GM12878 (cell line): Measurements from ENCODE around the gene PRKAG2. TPM values are rescaled to one million over a fixed set of nuclear protein-coding genes. Genes with fewer than 3 reads are reported as not detected.

Source experiments
- ATAC-seq: fragments of 200-7000 bp; cut with Tn5 transposase; 3 replicates; pipeline ENCODE4 v1.9.1; 2020; ENCODE audit warnings: mild to moderate bottlenecking, moderate library complexity
- BruUV-seq: library from RNA; stranded (reverse); fragments of 400-500 nt; replicated peaks from 2 replicates; lab custom pipeline; 2021; lab: Mats Ljungman, UMichigan
- CTCF ChIA-PET: fragments of 300-600 bp; sonication (Branson Sonifier 250); formaldehyde crosslinking; extraction: SDS; loops from one replicate; lab custom pipeline; 2021; ENCODE audit warnings: inconsistent platforms; lab: Yijun Ruan, JAX
- POLR2A ChIA-PET: fragments of 350-600 bp; formaldehyde crosslinking; extraction: SDS; loops from one replicate; lab custom pipeline; 2021; ENCODE audit warnings: inconsistent platforms; lab: Charles Lee
- RAD21 ChIA-PET: fragments of 300-600 bp; sonication (Branson Sonifier 250); formaldehyde crosslinking; loops from one replicate; lab custom pipeline; 2023; ENCODE audit warnings: antibody characterized with exemption; ENCODE audit not compliant: unreplicated experiment; lab: Charles Lee
- SMC1A ChIA-PET: fragments of 300-600 bp; sonication (Branson Sonifier 250); formaldehyde crosslinking; loops from one replicate; lab custom pipeline; 2023; ENCODE audit not compliant: unreplicated experiment, uncharacterized antibody; lab: Charles Lee
- DNase-seq: peaks from one replicate; pipeline ENCODE4 v3.0.0-alpha.2; 2011; ENCODE audit warnings: low read depth, low spot score
- FAIRE-seq: peaks from 3 replicates; lab custom pipeline; 2011; peaks lifted over from hg19 to GRCh38; lab: Jason Lieb, UNC
- H2AFZ ChIP-seq: 2 replicates; pipeline ENCODE4 v1.6.0; 2011; ENCODE audit warnings: low read depth, low read length, control low read depth; ENCODE audit not compliant: control insufficient read depth
- H3K27ac ChIP-seq: 2 replicates; pipeline ENCODE4 v1.5.1; 2011; ENCODE audit warnings: control low read depth; ENCODE audit not compliant: control insufficient read depth, insufficient read depth
- H3K27me3 ChIP-seq, 2 experiments: replicated peaks in 1 of 2; 2 replicates each; pipeline versions ENCODE4 v1.6.0 to v1.6.1; 2011; ENCODE audit warnings: low read length in 1 of 2; ENCODE audit not compliant: control insufficient read depth in 2 of 2, insufficient read depth in 2 of 2
- H3K36me3 ChIP-seq, 2 experiments: 2 replicates each; pipeline ENCODE4 v1.5.1; 2011; ENCODE audit warnings: low read length in 1 of 2; ENCODE audit not compliant: control insufficient read depth in 2 of 2, insufficient read depth in 2 of 2
- H3K4me1 ChIP-seq: 2 replicates; pipeline ENCODE4 v1.6.1; 2011; ENCODE audit warnings: mild to moderate bottlenecking, low read length, moderate library complexity, mixed read lengths; ENCODE audit not compliant: control insufficient read depth, insufficient read depth
- H3K4me2 ChIP-seq: 2 replicates; pipeline ENCODE4 v1.6.0; 2011; ENCODE audit warnings: control low read depth; ENCODE audit not compliant: control insufficient read depth, insufficient read depth
- H3K4me3 ChIP-seq: fragments of 200-600 bp; sonication (generic); 2 replicates; pipeline ENCODE4 v1.5.1; 2016
- H3K79me2 ChIP-seq: 2 replicates; pipeline ENCODE4 v1.6.0; 2011; ENCODE audit warnings: low read length; ENCODE audit not compliant: control insufficient read depth, insufficient read depth
- H3K9ac ChIP-seq: 2 replicates; pipeline ENCODE4 v1.8.0; 2011; ENCODE audit warnings: low read length, control low read depth, mixed read lengths; ENCODE audit not compliant: control insufficient read depth, insufficient read depth
- H3K9me3 ChIP-seq: replicated peaks from 3 replicates; pipeline ENCODE4 v1.5.1; 2011; ENCODE audit warnings: mild to moderate bottlenecking, low read length; ENCODE audit not compliant: control insufficient read depth, insufficient read depth
- H4K20me1 ChIP-seq: 2 replicates; pipeline ENCODE4 v1.6.0; 2011; ENCODE audit not compliant: control insufficient read depth, insufficient read depth
- BCL11A ChIP-seq: IDR thresholded peaks from 2 replicates; pipeline ENCODE4 v1.6.1; 2011; ENCODE audit warnings: low read depth, low read length
- CBFB ChIP-seq: IDR thresholded peaks from 2 replicates; pipeline ENCODE4 v1.6.1; 2016; ENCODE audit warnings: antibody characterized with exemption, low read depth
- FOXK2 ChIP-seq: fragments of 450-650 bp; IDR thresholded peaks from 2 replicates; pipeline ENCODE4 v1.6.1; 2017; ENCODE audit warnings: mild to moderate bottlenecking, moderate library complexity
- JUNB ChIP-seq: IDR thresholded peaks from 2 replicates; pipeline ENCODE4 v1.6.1; 2016; ENCODE audit warnings: antibody characterized with exemption, mild to moderate bottlenecking
- KDM1A ChIP-seq: fragments of 200-600 bp; sonication (generic); IDR thresholded peaks from 2 replicates; pipeline ENCODE4 v1.6.1; 2016; ENCODE audit warnings: borderline replicate concordance
- RELA ChIP-seq: fragments of 450-650 bp; IDR thresholded peaks from 2 replicates; pipeline ENCODE4 v1.8.0; 2014; ENCODE audit warnings: borderline replicate concordance; ENCODE audit not compliant: partially characterized antibody
- SIN3A ChIP-seq: IDR thresholded peaks from 2 replicates; pipeline ENCODE4 v1.6.1; 2012; ENCODE audit warnings: low read depth, low read length, improper control_type of control experiment
- SREBF1 ChIP-seq: IDR thresholded peaks from 2 replicates; pipeline ENCODE4 v1.6.1; 2012; ENCODE audit warnings: mild to moderate bottlenecking, low read length
- ZBTB40 ChIP-seq: fragments of 450-650 bp; IDR thresholded peaks from 2 replicates; pipeline ENCODE4 v1.6.1; 2016; ENCODE audit warnings: mild to moderate bottlenecking, moderate library complexity, borderline replicate concordance
- ZNF592 ChIP-seq: fragments of 450-650 bp; IDR thresholded peaks from 2 replicates; pipeline ENCODE4 v1.6.1; 2017; ENCODE audit warnings: mild to moderate bottlenecking, moderate library complexity
- ZNF622 ChIP-seq: fragments of 450-650 bp; IDR thresholded peaks from 2 replicates; pipeline ENCODE4 v1.6.1; 2017; ENCODE audit warnings: mild to moderate bottlenecking, inconsistent platforms
- WGBS: methylation state at CpG from one replicate; pipeline ENCODE4 v1.1.6; 2016; ENCODE audit warnings: low lambda C conversion rate; ENCODE audit not compliant: insufficient replicate concordance, insufficient coverage; ENCODE audit errors: missing lambda C conversion rate; 5-methylcytosine and 5-hydroxymethylcytosine counted together
- in situ Hi-C: fragments of 300-500 bp; cut with MboI; formaldehyde crosslinking; loops from 9 replicates; pipeline ENCODE4 v1.14.3; 2018; ENCODE audit warnings: mixed read lengths
- intact Hi-C: fragments of 100-400 bp; cut with micrococcal nuclease; formaldehyde crosslinking; loops from one replicate; pipeline ENCODE4 v1.14.2; 2022; ENCODE audit not compliant: unreplicated experiment
- polyA plus RNA-seq, 11 experiments: library from polyadenylated mRNA; depleted of rRNA in 4 of 11; unstranded in 6 of 11; stranded (reverse) in 5 of 11; fragments of >200 nt; fragmentation: Nextera tagmentation in 4 of 11; fragmentation: Illumina TruSeq in 1 of 11; extraction: Ambion mirVana in 4 of 11; extraction: Trizol in 1 of 11; gene quantifications; 1 replicate in 1 of 11; 2 replicates in 10 of 11; pipeline versions ENCODE4 v1.2.1 to v1.2.3, GENCODE V29; 2011 to 2016; ENCODE audit warnings: inconsistent platforms in 2 of 11, missing spikeins in 2 of 11, low read depth in 1 of 11
- total RNA-seq, 4 experiments: library from RNA; depleted of rRNA in 3 of 4; stranded (reverse); fragments of >200 nt in 3 of 4; fragmentation: Illumina TruSeq in 1 of 4; extraction: Trizol in 1 of 4; gene quantifications; 2 replicates each; pipeline versions ENCODE4 v1.2.1 to v1.2.3, GENCODE V29; 2013 to 2021

The PRKAG2 gene
- total and polyA plus RNA-seq, 10 of the 15 experiments (the other 5 are each of a cell fraction or from before 2014, with no cell fraction given), result 3.4 to 8.9 (median 6.8) TPM

GRCh38 chr7:151891182-151891581 is 14.3 kb upstream of the PRKAG2 start (continued):
- TF ChIP-seq CBFB, result no peak
- TF ChIP-seq RELA, result no peak
- TF ChIP-seq ZNF622, result no peak
- TF ChIP-seq ZNF592, result no peak

GRCh38 chr7:151890355-151891004 is 13.6 kb upstream of the PRKAG2 start:
- no peaks in the 10 kb centered on the region for H3K79me2 ChIP-seq
- H3K27ac ChIP-seq, result no peak overlapping the region
- ChIA-PET RAD21 (no interaction called here), SMC1A (no interaction called here), CTCF (no interaction called here), POLR2A (no interaction called here)
- DNase-seq (no peak), FAIRE-seq (no peak), ATAC-seq (no peak)
- no peaks in the 10 kb centered on the region for H4K20me1 ChIP-seq
- no peak overlapping the region for H3K4me3 ChIP-seq
- 59% methylated on average over 12 of the region's 12 CpGs for WGBS
- no peak overlapping the region for H3K9ac ChIP-seq
- H3K36me3 ChIP-seq, result no peaks in the 10 kb centered on the region
- H3K27me3 ChIP-seq, result peaks cover 0 to 4% of the 10 kb centered on the region in 2 experiments; a peak in 2 of 4 replicates
- BruUV-seq, result no TSS peak
- no peaks in the 10 kb centered on the region for H3K9me3 ChIP-seq
- H3K4me1 ChIP-seq, result no peaks in the 10 kb centered on the region
- H3K4me2 ChIP-seq, result no peak overlapping the region
- in situ Hi-C loops (no loop called here), intact Hi-C loops (no loop called here)
- H2AFZ ChIP-seq, result no peak overlapping the region
- TF ChIP-seq JUNB (no peak), KDM1A (no peak), BCL11A (no peak), ZBTB40 (no peak), SIN3A (no peak), FOXK2 (no peak), SREBF1 (no peak)
